NCI-H1930 (cell line): ENCODE measurements around the gene SUPT3H.

Experiments used
- DNase-seq, 2 experiments: peaks; one replicate each; lab custom pipeline; 2025; lab: John Stamatoyannopoulos, UW

Gene SUPT3H

DNA sequence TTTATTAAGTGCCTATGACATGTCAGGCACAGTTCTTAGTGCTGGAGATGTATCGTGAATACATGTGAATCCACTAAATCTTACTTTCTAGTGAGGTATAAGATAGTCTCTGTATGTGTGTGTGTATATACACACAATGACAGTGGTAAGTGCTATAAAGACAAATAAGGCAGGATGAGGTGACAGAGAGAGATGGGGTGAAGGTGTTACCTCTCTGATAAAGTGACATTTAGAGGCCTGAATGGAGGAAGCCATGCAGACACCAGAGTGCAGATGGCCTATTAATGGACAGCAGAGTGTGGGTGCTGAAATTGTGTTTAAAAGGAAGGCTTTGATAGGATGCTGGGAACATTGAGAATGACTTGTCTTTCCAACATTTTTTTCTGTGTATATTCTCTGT, 535.9 kb downstream of the SUPT3H start:
- no peak for DNase-seq

DNA sequence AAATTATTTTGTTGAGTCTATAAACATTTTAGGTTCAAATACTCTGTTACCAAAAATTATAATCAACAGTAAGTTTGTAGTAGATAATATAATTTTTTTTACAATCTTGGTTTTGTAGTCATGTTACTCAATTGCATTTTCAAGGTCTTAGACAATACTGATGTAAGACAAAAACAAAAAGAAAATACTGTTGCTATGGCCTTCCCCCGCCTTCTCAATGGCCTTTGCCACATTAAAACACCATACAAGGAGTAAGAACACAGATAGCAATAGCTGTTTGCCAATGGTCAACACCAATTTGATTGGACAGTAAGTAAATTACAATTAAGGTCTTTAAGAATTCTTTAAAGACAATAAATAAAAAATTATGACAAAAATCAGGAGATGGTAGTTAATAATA, 540.0 kb downstream of the SUPT3H start:
- no peak for DNase-seq

DNA sequence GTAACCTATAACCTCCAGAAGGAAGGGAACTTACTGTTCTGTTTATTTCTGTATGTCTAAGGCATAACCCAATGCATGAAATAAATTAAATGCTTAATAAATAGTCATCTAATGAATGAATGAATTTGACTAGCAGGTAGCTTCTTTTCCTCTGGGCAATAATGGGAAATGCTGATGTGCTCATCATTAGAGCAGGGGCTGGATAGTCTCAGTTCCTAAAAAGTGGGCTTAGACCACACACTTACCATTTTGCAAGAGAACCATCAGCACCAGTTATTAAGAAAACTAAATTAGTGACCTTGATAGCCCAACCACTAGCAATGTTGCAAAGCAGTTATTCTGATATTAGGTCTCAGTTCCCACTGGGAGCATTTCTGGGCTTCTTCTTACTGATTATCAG, 540.5 kb downstream of the SUPT3H start:
- no peak for DNase-seq

DNA sequence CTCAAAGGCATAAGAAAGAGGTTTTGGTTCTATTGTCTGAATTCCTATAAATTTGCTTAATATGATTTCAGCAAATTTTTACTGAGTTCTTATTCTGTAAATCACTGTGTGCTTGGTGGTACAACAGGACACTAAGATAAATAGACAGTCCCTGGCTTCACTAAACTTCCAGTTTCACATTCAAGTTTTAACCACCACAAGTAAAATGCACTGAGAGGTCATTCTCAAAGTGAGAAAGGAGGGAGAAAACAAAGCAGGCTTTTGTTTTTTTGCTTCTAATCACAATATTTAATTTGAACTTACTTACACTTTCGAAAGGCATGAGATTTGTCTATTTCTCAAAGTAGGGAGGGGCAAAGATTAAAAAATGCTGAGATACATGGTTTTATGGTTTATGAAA, 544.5 kb downstream of the SUPT3H start:
- no peak for DNase-seq

DNA sequence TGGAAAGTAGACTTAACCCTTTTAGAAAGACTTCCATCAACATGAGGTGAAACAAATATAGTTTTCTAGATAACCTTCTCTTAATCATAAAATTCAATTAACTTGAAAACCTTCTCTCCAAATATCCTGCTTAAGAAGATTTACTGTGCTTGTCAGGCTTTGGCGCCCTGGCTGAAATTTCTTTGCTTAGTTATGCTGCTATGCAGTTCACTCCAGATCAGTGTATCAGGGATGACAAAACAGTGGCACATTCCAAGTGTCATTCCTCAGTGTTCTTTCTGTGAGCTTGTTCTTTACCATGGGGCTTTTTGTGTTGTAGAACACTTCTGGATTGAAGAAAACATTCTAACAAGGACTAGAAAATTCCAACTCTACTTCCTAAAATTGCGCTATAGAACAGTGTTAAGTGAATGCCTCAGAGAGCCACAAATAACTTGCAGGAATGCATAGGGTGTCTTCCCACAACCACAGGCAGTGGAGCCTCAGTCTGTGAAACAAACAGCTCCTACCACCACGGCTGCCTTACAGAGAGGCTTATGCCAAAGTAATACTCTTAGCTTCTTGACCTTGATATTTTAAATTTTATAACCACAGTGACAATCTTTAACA, 546.6 kb downstream of the SUPT3H start:
- DNase-seq = no peak

DNA sequence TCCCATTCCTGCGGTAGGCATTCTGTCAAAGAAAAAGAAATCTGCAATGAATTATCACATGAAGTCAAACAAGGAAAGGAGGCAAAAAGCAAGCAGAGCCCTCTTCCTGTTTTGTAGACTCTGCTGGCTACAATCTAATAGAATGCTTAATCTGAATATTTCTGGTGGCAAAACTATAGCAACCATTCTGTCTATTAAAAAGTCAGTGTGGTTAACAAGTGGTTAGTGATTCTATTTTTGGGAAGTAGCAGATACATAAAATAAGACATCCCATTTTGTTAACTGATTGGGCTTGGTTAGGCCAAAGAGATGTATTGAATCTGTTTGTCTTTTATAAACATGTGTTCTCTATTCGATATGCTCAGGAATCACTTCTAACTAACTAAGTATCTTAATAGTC, 547.9 kb downstream of the SUPT3H start:
- no peak for DNase-seq

DNA sequence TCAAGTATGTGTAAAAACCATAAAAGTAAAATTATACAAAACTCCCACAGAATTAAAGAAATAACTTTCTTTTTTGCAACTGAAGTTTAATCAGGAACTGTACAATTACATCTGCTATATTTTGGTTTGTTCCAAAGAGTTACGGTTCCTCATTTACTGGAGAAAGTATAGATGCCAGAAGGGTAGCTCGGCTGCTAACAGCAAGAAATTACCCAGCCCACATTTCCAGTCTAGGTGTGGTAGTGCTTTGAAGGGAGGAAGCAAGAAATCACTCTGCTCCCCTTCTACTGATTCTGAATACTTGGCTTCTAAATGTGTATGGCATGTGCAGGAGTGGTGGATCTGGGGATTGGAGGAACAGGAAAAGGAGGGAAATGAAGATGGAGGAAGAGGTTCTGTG, 549.0 kb downstream of the SUPT3H start:
- DNase-seq = no peak

DNA sequence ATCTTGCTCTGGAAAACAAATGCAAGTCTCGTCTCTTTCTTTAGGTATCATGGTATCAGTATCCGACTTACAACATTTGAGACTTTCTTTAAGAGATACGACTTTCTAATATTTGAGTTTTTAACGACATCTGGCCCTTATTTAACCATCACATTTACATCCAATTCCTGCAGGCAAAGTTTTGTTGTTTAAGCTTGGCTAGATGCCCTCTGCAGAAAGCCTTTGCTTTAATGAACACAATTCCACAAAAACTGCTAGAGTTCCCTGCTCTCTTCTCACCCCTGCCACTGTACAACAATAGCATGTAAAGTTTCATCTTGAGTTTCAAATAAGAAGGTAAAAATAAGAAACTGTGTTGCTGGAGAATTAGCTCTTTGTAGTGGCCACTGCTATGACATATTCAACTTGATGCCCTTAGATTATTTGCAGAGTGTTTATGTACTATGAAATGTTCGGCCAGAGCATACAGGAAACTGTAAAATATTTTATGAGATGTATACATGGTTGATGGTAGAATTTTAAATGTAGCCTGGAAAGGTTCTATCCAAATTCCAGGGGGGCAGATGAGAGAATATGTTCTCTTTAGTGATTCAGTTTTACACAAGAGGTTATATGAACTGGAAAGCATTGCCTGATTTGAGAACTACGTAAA, 551.6 kb downstream of the SUPT3H start:
- no peak for DNase-seq

DNA sequence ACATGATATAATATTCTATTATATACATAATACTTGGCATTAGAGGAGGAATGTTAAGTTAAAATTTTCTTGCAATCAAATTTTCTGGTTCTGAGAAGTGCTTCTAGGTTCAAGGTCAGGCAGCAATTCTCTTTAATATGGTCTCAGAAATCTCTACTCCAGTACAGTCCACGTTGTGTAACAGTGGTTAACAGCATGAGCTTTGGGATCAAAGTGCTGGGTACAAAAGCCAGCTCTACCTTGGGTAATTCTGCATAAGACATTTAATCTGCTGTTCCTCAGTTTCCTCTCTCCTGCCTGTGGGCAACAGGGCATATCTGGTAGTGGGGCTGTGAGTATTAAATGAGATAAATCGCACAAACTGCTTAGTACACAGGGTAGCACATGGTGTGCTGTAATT, 552.5 kb downstream of the SUPT3H start:
- DNase-seq = no peak

DNA sequence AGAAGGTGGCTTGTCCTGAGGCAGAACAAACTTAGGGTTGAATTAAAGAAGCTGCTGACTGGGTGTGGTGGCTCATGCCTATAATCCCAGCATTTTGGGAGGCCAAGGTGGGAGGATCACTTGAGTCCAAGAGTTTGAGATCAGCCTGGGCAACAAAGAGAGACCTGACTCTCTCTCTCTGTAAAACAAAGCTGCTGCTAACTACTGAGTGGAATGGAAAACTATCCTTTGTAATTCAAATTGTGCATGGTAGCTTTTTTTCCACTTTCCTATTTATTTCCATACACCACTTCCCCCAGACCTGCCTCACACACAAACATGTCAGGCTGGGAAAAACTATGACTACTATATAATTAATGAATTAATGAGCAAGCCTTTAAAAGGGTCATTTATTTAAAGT, 553.2 kb downstream of the SUPT3H start:
- DNase-seq = no peak

DNA sequence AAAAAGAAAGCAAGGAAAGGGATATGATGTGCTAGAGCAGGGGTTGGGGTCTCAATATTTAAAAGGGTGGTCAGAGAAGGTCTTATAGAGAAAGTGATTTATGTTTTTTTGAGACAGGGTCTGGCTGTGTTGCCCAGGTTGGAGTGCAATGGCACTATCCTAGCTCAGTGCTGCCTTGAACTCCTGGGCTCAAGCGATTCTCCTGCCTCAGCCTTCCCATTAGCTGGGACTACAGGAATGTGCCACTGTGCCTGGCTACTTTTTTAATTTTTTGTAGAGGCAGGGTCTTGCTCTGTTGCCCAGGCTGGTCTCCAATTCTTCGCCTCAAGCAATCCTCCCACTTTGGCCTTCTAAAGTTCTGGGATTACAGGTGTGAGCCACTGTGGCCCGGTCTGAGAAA, 557.0 kb downstream of the SUPT3H start:
- DNase-seq = no peak

DNA sequence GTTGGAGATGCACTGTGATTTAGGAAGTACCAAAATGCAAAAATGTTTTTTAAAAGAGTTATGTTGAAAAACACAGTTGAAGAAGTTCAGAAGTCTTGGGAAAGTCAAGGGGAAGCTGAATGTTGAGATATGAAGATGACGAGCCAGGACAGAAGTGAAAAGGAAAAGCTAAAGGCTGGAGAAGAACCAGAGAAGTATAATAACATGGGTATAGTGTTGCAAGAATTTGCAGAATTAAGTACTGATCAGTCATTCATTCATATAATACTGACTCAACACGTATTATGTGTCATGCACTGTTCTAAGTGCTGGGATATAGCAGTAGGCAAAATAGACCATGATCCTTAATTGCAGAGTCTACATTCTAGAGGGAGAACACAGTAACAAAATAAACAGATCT, 557.4 kb downstream of the SUPT3H start:
- no peak for DNase-seq

DNA sequence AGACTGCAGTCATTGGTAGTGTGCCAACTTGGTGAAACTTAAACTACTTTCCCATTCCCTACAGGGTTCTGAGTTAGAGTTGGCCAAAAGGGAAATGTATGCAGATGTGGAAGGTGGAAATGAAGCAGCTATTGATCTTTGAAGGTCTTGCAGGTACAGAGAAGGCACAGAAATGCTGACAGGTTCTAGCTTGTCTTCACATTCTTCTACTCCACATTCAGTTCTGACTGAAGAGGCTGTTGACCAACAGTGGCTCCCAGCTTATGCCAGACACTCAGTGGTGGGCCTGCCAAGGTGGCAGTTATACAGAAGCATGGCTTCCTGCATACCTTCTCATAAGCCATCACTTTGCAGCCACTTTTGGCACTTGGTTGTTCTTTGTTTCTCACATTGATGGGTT, 566.3 kb downstream of the SUPT3H start:
- no peak for DNase-seq

DNA sequence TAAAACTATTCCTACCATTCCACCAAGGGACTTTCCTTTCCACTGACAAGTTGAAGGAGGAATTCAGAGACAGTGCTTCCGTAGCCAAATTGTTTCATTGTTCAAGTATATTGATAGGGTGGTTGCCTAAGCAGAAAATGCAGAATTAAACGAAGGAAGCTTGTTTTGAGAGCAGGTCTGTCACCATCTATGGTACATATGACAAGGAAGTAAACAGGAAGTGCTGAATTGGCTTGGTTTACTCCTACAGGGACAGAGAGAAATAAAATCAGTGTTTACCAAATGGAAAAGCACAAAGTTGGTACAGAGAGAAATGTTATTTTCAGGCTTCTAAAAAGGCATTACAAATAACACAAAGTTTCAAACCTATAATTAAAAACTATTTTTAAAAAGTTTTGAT, 568.5 kb downstream of the SUPT3H start:
- no peak for DNase-seq

DNA sequence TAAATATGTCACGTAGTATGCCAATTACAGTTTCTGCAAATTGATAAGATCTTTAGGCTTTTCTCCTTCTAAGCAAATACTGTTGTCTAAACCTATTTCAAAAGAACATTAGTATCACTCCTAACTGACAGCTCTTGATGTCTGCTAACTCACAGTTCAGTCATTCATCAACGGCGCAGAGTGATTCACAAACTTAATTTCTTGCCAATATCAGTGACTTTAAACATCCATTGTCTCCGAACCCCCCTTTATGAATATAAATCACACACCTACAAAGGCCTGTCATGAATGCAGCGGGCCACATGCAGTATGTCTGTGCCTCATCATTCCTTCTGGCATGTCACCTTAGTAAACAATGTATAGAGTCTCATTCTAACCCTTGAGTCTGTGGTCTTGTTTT, 569.6 kb downstream of the SUPT3H start:
- DNase-seq = no peak

DNA sequence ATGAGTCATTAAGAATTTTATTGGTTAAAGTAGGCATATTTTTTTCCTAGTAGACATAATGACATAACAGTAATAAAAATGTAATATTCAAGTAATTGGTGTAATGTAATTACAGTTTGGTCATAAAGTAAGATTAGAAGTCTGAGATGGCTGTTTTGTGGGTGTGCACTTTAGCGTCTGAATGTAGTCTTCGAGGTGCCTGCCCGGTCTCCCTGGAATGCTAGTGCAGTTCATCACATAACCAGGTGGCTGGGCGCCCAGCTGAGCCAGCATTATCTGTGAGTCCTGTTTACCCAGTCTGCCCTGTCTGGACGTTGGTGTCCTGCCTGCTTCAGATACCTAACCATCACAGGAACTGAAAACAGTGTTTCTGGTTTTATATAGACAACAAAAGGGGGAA, 571.1 kb downstream of the SUPT3H start:
- DNase-seq = no peak

DNA sequence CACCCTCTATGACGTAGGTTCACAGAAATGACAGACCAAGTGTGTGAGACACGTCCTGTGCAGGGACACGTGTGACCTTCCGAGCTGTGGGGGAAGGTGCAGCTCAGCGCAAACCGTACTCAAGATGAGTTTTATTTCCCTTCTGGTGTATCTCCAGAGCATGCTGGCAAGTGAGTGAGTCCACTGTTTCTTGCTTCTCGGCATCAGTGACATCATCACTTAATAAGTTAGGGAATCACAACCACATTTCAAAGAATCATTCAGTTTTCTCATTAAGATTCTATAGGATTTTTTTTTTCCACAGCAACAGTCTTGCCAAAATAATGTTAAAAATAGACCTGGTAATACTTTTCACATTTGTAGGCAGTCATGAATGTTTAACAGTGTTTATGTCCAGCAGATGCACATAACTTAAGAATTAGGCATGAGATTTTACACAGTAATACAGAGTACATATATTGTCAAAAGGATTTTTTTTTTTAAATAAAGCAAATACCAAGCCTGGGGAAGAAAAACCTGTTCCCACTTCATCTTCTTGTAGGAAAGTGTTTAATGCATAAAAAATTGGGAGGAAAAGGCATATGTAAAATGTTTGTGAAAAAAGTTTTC, 572.4 kb downstream of the SUPT3H start:
- no peak for DNase-seq

DNA sequence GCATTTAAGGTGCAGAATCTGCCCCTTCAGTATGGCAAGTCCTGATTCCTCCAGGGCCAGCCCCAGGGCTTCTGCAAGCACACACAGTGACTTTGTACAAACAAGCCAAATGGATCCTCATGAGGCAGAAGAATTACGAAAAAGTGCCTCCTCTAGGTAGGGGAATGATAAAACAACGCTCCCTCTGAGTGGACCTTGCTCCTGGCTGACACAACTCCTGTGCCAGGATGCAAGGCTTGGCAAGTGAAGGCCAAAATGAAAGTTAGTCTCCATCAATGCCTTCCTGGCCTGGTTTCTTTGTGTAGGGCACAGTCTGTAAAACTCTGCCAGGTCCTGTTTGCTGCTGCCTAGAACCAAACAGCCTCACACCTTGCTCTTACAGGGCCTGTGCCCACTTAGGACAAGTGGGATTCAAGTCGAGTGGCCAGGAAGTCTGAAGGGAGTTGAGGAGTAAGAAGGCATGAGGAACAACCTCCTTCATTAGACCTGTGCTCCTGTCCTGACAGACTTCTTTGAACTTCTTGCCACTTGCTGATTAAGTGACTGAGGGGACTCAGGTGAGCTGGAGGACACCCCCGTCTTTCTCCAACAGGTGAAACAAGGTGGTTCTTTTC, 573.1 kb downstream of the SUPT3H start:
- DNase-seq = no peak

DNA sequence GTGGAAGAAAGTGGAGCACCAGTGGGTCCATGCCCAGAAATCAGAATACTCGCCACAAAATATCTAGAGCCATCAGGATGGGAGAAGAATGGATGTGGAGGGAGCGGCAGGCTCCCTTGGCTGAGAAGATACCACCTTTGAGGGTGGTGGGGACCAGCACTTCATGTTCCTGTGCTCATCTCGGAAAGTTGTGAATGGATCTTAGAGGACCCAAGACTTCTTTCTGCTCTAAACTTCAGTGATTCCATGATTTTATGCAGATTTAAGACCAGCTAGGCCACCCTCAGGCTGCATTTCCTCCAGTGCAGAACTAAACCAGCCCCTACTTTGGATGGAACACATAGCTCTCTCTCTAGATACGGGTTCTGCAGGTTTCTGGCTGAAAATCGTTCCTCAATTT, 573.7 kb downstream of the SUPT3H start:
- DNase-seq = no peak

DNA sequence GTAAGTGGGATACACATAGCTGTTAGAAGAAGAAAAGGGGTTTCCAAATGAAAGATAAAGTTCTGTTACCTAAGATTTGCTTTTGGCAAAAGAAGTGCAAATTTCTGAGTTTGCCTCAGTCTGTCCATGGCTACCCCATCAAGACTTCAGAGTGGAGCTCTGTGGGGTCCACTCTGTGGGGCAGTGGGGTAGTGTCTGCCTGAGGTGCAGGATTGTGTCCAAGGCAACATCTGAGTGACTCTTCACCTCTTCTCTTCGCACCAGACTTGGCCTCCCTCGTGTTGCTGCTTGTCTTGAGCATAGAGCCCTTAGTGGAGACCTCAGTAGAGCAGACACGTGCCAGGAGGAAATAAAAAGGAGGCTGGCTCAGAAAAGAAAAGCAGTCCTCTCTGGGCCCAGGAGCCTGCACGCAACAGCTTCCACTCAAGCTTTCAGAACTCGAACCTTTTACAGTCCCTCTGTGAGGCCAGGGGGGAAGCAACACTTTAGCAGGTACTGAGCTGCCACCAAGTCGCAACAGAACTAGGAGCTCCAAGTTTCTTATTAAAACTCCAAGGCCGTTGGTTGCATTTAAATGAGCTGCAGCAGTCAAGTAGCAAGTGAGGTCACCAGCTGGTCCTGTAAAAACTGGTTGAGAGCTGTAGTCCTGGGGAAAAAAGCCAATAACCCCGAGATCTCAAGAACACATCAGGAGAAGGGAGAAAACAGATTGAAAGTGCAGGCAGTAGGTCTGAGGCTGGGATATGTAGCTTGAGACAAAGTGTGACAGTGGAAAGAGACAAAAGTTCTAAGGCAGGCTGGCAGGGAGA, 576.7 kb downstream of the SUPT3H start:
- DNase-seq = no peak

DNA sequence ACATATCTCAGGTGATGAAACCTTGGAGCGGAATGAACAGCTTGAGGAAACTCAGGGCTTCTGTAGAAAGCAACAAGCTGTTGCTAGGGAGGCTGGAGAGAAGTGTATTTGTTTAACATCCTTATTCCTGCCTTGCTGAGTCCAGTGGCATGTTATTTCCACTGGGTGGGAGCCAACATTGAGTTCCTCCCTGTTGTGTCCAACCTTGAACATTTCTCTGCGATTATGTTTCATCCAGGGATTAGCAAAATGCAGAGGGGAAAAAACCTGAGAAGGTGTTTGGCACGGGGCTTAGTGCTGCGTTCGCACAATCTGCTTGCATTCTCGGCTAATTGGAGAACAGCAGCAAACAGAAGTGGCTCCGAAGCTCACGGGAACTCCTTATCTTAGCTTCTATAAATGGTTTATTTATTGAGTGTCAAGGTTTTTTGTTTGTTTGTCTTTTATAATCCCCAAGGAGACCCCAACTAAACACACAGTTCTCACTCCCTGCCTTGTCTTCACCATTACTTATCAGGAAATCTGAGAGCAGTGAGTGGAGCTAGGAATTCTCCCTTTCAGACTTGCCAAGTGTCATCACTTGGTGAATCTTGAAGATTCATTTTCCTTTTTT, 577.5 kb downstream of the SUPT3H start:
- DNase-seq = no peak

DNA sequence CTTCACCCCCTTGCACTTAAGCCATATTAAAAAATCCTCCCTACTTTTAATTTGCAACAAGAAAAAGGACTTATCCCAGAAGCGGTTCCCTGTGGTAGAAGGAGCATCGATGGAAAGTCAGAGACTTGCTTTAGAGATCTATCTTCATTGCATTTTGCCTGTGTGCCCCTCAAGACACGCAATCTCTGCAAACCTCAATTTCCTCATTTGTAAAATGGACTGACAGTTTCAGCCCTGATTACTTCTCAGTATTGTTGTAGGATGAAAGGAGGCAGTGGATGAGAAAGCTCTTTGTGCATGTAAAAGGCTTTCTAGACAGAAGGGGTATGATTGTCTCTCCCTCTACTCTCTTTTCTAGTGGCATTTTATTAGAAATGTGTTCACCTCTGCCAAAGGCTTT, 580.0 kb downstream of the SUPT3H start:
- DNase-seq = no peak
